ENCODE measurements around the gene GDPD3.

Gene GDPD3

GRCh38 chr16:30068333-30068732 lies 45.0 kb downstream of the GDPD3 start:
- peaks cover 28% of the 10 kb centered on the region for H3K79me1 ChIP-seq (ENCODE audit: low read length)
- DNase-seq, result no peak
- H3K36me3 ChIP-seq (ENCODE audit: control insufficient read depth, insufficient read depth, low read length), result peaks cover 24% of the 10 kb centered on the region
- no peak overlapping the region for H4K5ac ChIP-seq (ENCODE audit: low read length)
- no peak overlapping the region for H3K23ac ChIP-seq (ENCODE audit: low read length)
- H3K79me2 ChIP-seq (ENCODE audit: control insufficient read depth, insufficient read depth, low read length), result peaks cover 25% of the 10 kb centered on the region
- H3K4me3 ChIP-seq (ENCODE audit: low read length), result no peak overlapping the region
- no peak overlapping the region for H2BK5ac ChIP-seq (ENCODE audit: low read length)
- H3K4ac ChIP-seq (ENCODE audit: low read depth, low read length), result no peak overlapping the region
- no peak overlapping the region for H3K4me2 ChIP-seq (ENCODE audit: low read length)
- H3K4me1 ChIP-seq (ENCODE audit: control insufficient read depth, low read depth, low read length), result peaks cover 11% of the 10 kb centered on the region
- H2BK120ac ChIP-seq (ENCODE audit: low read depth, low read length), result no peak overlapping the region
- no peak overlapping the region for H3K18ac ChIP-seq (ENCODE audit: low read length)
- no peak overlapping the region for H3K27ac ChIP-seq (ENCODE audit: low read depth, low read length)
- no peaks in the 10 kb centered on the region for H3K27me3 ChIP-seq (ENCODE audit: insufficient read depth, low read length, poor library complexity)
- no peak overlapping the region for H4K8ac ChIP-seq (ENCODE audit: low read depth, low read length)
- H2BK15ac ChIP-seq (replicated peaks; ENCODE audit: low read depth), result no peak overlapping the region
- H3K9ac ChIP-seq (ENCODE audit: low read length), result no peak overlapping the region
- WGBS (ENCODE audit: extremely low coverage, insufficient coverage, low lambda C conversion rate), result no CpG with 5 or more reads among the region's 9 CpGs
- no peak overlapping the region for H3K56ac ChIP-seq (ENCODE audit: low read length)
- H2AK5ac ChIP-seq (ENCODE audit: low read length), result no peak overlapping the region

- H2BK120ac ChIP-seq (ENCODE audit: low read depth, low read length), result no peak overlapping the region
- no peak overlapping the region for H2BK5ac ChIP-seq (ENCODE audit: low read length)
- H3K27ac ChIP-seq (ENCODE audit: low read depth, low read length), result no peak overlapping the region
- H4K8ac ChIP-seq (ENCODE audit: low read depth, low read length), result no peak overlapping the region
- no peak overlapping the region for H3K23ac ChIP-seq (ENCODE audit: low read length)
- H3K9ac ChIP-seq (ENCODE audit: low read length), result peak overlapping the region; percentile 100
- H3K4me1 ChIP-seq (ENCODE audit: control insufficient read depth, low read depth, low read length), result peaks cover 11% of the 10 kb centered on the region
- H3K36me3 ChIP-seq (ENCODE audit: control insufficient read depth, insufficient read depth, low read length), result peaks cover 24% of the 10 kb centered on the region
- no peak overlapping the region for H3K4me3 ChIP-seq (ENCODE audit: low read length)
- H3K4ac ChIP-seq (ENCODE audit: low read depth, low read length), result no peak overlapping the region
- no peak overlapping the region for H4K5ac ChIP-seq (ENCODE audit: low read length)
- no peak overlapping the region for H2AK5ac ChIP-seq (ENCODE audit: low read length)
- no peaks in the 10 kb centered on the region for H3K27me3 ChIP-seq (ENCODE audit: insufficient read depth, low read length, poor library complexity)
- peaks cover 28% of the 10 kb centered on the region for H3K79me1 ChIP-seq (ENCODE audit: low read length)
- no CpG with 5 or more reads among the region's 6 CpGs for WGBS (ENCODE audit: extremely low coverage, insufficient coverage, low lambda C conversion rate)
- no peak overlapping the region for H2BK15ac ChIP-seq (replicated peaks; ENCODE audit: low read depth)
- H3K56ac ChIP-seq (ENCODE audit: low read length), result peak overlapping the region; percentile 100
- H3K18ac ChIP-seq (ENCODE audit: low read length), result no peak overlapping the region
- peak overlapping the region; percentile 27 for H3K4me2 ChIP-seq (ENCODE audit: low read length)
- H3K79me2 ChIP-seq (ENCODE audit: control insufficient read depth, insufficient read depth, low read length), result peaks cover 25% of the 10 kb centered on the region
- no peak for DNase-seq
Observed at GRCh38 chr16:30067584-30067916, 45.8 kb downstream of the GDPD3 start.

- Histone ChIP-seq H3K36me3 (ENCODE audit: control insufficient read depth, insufficient read depth, low read length) (peaks cover 24% of the 10 kb centered on the region), H2AK5ac (ENCODE audit: low read length) (no peak overlapping the region), H2BK15ac (replicated peaks; ENCODE audit: low read depth) (no peak overlapping the region), H3K4me3 (ENCODE audit: low read length) (peak overlapping the region; percentile 88), H3K56ac (ENCODE audit: low read length) (peak overlapping the region; percentile 100), H4K5ac (ENCODE audit: low read length) (no peak overlapping the region), H3K4me2 (ENCODE audit: low read length) (peak overlapping the region; percentile 91), H2BK5ac (ENCODE audit: low read length) (no peak overlapping the region), H3K4me1 (ENCODE audit: control insufficient read depth, low read depth, low read length) (peaks cover 11% of the 10 kb centered on the region), H3K4ac (ENCODE audit: low read depth, low read length) (no peak overlapping the region), H3K27me3 (ENCODE audit: insufficient read depth, low read length, poor library complexity) (no peaks in the 10 kb centered on the region), H4K8ac (ENCODE audit: low read depth, low read length) (no peak overlapping the region), H2BK120ac (ENCODE audit: low read depth, low read length) (no peak overlapping the region), H3K23ac (ENCODE audit: low read length) (no peak overlapping the region), H3K79me1 (ENCODE audit: low read length) (peaks cover 28% of the 10 kb centered on the region), H3K9ac (ENCODE audit: low read length) (peak overlapping the region; percentile 100), H3K79me2 (ENCODE audit: control insufficient read depth, insufficient read depth, low read length) (peaks cover 25% of the 10 kb centered on the region), H3K27ac (ENCODE audit: low read depth, low read length) (no peak overlapping the region), H3K18ac (ENCODE audit: low read length) (no peak overlapping the region)
- no CpG with 5 or more reads among the region's 21 CpGs for WGBS (ENCODE audit: extremely low coverage, insufficient coverage, low lambda C conversion rate)
- no peak for DNase-seq
Observed at GRCh38 chr16:30066761-30067583, 46.4 kb downstream of the GDPD3 start.

GRCh38 chr16:30065943-30066760 lies 47.2 kb downstream of the GDPD3 start:
- H3K27me3 ChIP-seq (ENCODE audit: insufficient read depth, low read length, poor library complexity), result no peaks in the 10 kb centered on the region
- H3K56ac ChIP-seq (ENCODE audit: low read length), result peak overlapping the region; percentile 100
- no peak overlapping the region for H2BK120ac ChIP-seq (ENCODE audit: low read depth, low read length)
- H2BK5ac ChIP-seq (ENCODE audit: low read length), result peak overlapping the region; percentile 91
- WGBS (ENCODE audit: extremely low coverage, insufficient coverage, low lambda C conversion rate), result no CpG with 5 or more reads among the region's 44 CpGs
- H2AK5ac ChIP-seq (ENCODE audit: low read length), result peak overlapping the region; percentile 81
- H3K27ac ChIP-seq (ENCODE audit: low read depth, low read length), result peak overlapping the region; percentile 94
- H2BK15ac ChIP-seq (replicated peaks; ENCODE audit: low read depth), result no peak overlapping the region
- no peak overlapping the region for H4K5ac ChIP-seq (ENCODE audit: low read length)
- DNase-seq, result peak; percentile 54
- H3K79me2 ChIP-seq (ENCODE audit: control insufficient read depth, insufficient read depth, low read length), result peaks cover 25% of the 10 kb centered on the region
- peak overlapping the region; percentile 100 for H3K9ac ChIP-seq (ENCODE audit: low read length)
- H3K4me3 ChIP-seq (ENCODE audit: low read length), result peak overlapping the region; percentile 88
- no peak overlapping the region for H4K8ac ChIP-seq (ENCODE audit: low read depth, low read length)
- H3K23ac ChIP-seq (ENCODE audit: low read length), result peak overlapping the region; percentile 95
- H3K36me3 ChIP-seq (ENCODE audit: control insufficient read depth, insufficient read depth, low read length), result peaks cover 20% of the 10 kb centered on the region
- H3K4me2 ChIP-seq (ENCODE audit: low read length), result peak overlapping the region; percentile 91
- H3K4ac ChIP-seq (ENCODE audit: low read depth, low read length), result peak overlapping the region; percentile 1
- H3K18ac ChIP-seq (ENCODE audit: low read length), result peak overlapping the region; percentile 53
- H3K79me1 ChIP-seq (ENCODE audit: low read length), result peaks cover 28% of the 10 kb centered on the region
- peaks cover 11% of the 10 kb centered on the region for H3K4me1 ChIP-seq (ENCODE audit: control insufficient read depth, low read depth, low read length)

- no peaks in the 10 kb centered on the region for H3K27me3 ChIP-seq (ENCODE audit: insufficient read depth, low read length, poor library complexity)
Observed at GRCh38 chr16:30065102-30065942, 48.0 kb downstream of the GDPD3 start, which contains the start of gene ALDOA. Gene ALDOA (plus strand): TSS chr16:30065760. CDS start chr16:30066898, 1,138 bp downstream.

More at GRCh38 chr16:30065102-30065942, 48.0 kb downstream of the GDPD3 start, which contains the start of gene ALDOA:
- H3K79me1 ChIP-seq (ENCODE audit: low read length), result peaks cover 28% of the 10 kb centered on the region
- DNase-seq, result peak; percentile 99
- peak within 1 kb of the TSS; percentile 100 for H2BK5ac ChIP-seq (ENCODE audit: low read length)
- peaks cover 20% of the 10 kb centered on the region for H3K36me3 ChIP-seq (ENCODE audit: control insufficient read depth, insufficient read depth, low read length)
- peaks cover 11% of the 10 kb centered on the region for H3K4me1 ChIP-seq (ENCODE audit: control insufficient read depth, low read depth, low read length)
- peak within 1 kb of the TSS; percentile 94 for H2AK5ac ChIP-seq (ENCODE audit: low read length)
- peak within 1 kb of the TSS; percentile 88 for H3K4me3 ChIP-seq (ENCODE audit: low read length)
- no CpG with 5 or more reads among the region's 99 CpGs for WGBS (ENCODE audit: extremely low coverage, insufficient coverage, low lambda C conversion rate)
- H4K8ac ChIP-seq (ENCODE audit: low read depth, low read length), result no peak within 1 kb of the TSS
- H3K4me2 ChIP-seq (ENCODE audit: low read length), result peak within 1 kb of the TSS; percentile 93
- peaks cover 25% of the 10 kb centered on the region for H3K79me2 ChIP-seq (ENCODE audit: control insufficient read depth, insufficient read depth, low read length)
- peak within 1 kb of the TSS; percentile 98 for H3K4ac ChIP-seq (ENCODE audit: low read depth, low read length)
- peak within 1 kb of the TSS; percentile 96 for H3K23ac ChIP-seq (ENCODE audit: low read length)
- peak within 1 kb of the TSS; percentile 100 for H3K56ac ChIP-seq (ENCODE audit: low read length)
- peak within 1 kb of the TSS; percentile 53 for H3K18ac ChIP-seq (ENCODE audit: low read length)
- H2BK15ac ChIP-seq (replicated peaks; ENCODE audit: low read depth), result no peak within 1 kb of the TSS
- peak within 1 kb of the TSS; percentile 46 for H2BK120ac ChIP-seq (ENCODE audit: low read depth, low read length)
- no peak within 1 kb of the TSS for H4K5ac ChIP-seq (ENCODE audit: low read length)
- peak within 1 kb of the TSS; percentile 100 for H3K27ac ChIP-seq (ENCODE audit: low read depth, low read length)
- peak within 1 kb of the TSS; percentile 100 for H3K9ac ChIP-seq (ENCODE audit: low read length)

All from mesendoderm (in vitro differentiated cells).